HG03095 (cell line): ENCODE results near the gene TMEM259.

ENCODE experiments used
- ATAC-seq: cut with Tn5 transposase; IDR thresholded peaks from one replicate; pipeline ENCODE4 v1.9.1; 2021; ENCODE audit warnings: moderate library complexity; ENCODE audit not compliant: unreplicated experiment

Gene TMEM259

DNA sequence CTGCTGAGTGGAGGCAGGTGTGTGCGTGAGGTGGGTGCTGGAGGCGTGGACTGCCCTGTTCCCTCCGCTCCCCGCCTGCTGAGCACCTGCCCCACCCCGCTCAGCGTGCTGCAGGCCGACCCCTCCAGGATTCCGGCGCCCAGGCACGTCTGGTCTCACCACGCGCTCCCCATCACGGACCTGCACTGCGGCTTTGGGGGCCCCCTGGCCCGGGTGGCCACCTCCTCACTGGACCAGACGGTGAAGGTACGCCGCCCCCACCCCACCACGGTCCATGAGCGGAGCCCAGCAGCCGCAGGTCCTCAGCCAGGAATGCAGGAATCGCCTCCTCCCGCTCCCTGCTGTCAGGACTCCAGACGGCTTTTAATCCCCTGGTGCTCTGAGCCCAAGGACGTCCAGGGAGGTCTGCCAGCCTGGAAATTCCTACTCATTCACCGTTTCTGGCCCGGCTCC is 30.8 kb downstream of the TMEM259 start:
- no peak for ATAC-seq

DNA sequence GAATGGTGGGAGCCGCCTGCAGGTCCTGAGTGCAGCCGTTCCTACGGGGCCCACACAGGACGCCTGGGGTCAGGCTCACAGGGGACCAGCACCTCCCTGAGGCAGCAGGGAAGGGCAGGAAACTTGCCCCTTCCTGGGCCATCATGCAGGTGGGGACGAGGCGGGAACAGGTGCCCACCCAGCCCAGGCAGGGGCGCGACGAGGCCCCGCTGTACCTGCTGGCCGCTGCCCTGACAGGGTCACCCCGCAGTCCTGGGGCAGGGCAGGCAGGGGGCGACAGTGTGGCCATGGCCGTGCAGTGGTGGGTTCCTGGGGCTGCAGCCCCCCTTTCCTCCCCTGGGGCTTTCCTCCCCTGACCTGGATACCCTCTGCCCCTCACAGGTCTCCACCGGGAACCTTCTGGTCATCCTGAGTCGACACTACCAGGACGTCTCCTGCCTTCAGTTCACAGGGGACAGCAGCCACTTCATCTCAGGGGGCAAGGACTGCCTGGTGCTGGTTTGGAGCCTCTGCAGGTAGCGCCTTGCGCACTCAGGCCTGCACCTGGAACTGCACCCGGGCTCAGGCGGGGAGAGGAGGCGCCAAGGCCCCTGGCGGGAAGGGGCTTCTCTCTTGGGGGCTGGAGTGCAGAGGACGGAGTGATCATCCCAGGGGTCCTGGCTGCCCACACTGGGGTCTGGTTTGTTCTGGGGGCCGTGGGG is 31.4 kb downstream of the TMEM259 start:
- ATAC-seq: no peak

DNA sequence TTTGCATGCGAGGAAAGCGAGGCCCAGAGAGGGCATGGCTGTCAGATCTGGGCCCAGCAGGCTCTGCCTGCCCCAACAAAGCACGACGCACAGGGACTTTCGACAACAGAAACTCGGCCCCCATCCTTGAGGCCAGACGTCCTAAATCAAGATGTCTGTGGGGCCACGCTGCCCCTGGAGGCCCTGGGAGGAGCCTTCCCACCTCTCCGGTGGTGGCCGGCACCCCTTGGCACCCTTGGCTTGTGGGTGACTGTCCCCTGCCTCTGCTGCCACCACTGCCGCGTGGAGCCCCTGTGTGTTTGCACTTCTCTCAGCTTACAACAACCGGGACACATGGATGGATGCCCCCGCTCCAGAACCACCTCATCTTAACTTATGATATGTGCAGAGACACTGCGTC is 32.4 kb downstream of the TMEM259 start:
- ATAC-seq: no peak

DNA sequence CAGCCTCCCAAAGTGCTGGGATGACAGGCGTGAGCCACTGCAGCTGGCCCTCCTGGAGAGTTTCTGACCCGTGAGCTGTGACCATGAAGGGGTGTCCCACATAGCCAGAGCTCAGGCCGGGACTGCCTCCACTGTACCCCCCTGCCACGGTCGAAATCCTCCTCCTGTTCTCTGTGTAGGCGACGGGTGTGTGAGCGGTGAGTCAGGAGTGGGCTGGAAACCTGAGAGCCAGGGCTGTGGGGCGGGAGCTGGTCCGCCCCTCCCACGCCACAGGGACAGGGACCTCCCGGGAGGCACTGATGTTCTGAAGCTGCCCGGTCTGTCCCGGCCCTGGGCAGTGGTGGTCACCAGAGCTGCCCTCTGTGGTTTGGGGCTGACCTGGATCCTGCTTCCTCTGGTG is 32.8 kb downstream of the TMEM259 start:
- ATAC-seq: no peak

DNA sequence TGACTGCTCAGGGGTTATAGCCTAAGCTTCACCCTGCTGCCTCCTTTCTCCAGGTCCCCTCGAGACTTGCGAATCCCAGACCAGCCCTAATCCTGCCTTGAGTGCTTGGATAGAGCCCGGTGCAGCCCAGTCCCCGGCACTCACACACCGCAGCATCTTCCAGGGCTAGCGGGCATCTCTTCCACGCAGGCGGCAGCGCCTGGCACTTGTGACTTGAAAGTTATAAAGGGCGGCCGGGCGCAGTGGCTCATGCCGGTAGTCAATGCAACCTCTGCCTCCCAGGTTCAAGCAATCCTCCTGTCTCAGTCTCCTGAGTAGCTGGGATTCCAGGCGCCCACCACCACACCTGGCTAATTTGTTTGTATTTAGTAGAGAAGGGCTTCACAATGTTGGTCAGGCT is 34.8 kb downstream of the TMEM259 start:
- no peak for ATAC-seq

DNA sequence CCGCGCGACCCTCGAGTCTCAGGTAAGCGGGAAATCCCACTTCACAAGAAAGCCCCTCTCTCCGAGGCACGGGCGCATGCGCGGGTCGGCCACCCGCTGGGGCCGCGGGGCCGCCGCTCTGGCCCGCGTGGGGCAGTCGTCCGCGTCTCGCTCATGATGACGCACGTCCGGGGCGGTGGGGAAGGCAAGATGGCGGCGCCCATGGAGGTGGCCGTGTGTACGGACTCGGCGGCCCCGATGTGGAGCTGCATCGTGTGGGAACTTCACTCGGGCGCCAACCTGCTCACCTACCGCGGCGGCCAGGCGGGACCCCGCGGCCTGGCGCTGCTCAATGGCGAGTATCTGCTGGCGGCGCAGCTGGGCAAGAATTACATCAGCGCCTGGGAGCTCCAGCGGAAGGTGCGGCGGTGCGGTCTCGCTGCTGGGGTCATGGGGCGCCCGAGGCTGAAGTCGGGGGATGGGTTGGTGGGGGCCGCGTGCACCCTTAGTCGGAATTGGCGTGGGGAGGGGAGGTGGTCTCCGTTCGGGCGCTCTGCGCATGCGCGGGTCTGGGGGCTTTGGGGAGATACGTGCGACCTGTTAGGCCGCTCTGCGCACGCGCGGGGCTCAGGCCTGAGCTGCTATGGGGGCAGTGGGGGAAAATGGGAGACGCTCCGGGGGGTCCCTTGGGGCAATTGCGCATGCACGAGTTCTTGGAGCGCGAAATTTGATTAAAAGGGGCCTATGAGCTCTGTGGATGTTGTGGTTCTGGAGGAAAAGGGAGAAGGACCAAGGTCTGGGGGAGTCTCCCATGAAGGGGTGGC is 36.6 kb downstream of the TMEM259 start, which contains the start of gene WDR18:
Gene WDR18 (plus strand): TSS at position 181 of the 803 bp plus-strand sequence. CDS start 9 bp downstream, at position 190.
- peak; percentile 50 for ATAC-seq

DNA sequence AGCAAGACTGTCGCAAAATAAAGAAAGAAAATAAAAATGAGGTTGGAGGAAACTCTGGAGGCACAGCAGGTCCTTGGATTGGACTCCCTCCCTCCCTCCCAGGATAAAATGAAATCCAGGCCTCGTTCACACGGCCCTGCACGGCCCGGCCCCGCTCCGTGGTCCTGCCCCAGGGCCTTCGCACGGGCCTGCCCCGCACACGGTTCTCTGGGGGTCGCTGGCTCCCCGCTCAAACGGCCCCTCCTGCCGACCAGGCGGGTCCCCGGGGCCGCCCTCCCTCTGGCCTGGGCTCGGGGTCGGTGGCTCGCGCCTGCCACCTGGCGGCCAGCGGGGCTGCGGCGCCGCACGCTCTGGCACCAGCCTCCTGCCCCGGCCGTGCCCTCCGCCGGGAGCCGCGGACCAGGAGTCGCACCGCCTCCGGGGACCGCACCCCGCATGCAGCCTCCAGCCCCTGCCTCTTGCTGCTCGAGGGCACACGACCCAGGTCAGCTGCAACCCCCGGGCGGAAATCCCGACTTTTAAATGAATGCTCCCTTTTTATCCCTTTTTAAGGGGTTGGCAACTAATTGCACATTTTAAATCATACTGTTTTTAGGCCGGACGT is 38.3 kb downstream of the TMEM259 start:
- peak; percentile 44 for ATAC-seq

DNA sequence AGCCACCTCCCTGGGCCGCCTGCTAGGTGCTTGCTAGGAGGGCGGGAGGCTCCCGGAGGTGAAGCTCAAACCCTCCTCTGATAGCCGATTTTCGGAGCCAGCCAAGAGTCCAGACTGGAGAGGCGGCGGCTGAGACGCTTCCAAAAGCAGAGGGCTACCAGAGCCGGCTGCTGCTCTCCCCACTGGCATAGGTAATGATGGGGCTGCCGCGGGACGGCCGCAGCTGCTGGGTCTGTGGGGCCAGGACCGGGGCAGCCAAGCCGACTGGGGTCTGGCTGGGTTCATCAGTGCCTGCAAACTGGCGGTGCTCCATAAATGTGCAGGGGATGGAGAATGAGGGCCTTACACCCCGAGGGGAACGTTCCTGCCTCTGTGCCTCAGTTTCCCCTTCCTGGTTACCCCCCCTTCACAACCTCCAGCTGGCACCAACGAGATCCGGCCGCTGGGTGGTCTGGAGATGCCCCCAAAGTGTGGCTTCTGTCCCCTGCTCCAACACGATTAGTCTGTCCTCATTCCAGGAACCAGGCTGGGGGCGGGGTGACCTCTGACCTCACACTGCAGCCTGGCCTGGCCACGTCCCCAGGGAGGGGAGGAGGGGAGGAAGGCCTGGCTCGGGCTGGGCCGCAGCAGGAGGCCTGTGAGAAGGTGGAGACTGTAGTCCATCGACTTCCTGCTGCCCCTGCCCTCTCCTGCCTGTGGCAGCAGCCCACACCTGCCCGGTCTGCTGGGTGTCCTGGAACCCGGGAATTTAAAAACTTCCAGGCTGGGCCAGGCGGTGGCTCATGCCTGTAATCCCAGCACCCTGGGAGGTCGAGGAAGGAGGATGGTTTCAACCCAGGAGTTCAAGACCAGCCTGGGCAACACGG is 40.6 kb downstream of the TMEM259 start:
- no peak for ATAC-seq

DNA sequence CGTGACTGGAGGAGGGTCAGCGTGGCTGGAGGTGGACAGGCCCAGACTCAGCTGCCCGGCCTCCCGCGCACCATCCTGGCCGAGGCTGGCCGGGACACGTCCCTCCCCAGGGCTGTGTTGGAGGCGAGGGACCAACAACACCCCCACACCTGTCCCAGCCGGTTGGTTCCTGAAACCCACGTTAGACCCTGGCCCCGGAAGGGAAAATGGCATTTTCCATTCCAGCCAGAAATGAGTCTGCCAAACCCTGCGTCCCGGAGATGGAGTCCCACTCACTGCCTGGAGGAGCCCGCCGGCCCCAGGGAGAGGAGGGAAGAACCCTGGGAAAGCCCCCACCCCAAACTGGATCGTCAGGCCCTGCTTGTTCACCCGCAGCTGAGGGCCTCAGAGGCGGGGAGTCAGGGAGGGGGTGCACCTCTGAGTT is 41.6 kb downstream of the TMEM259 start:
- ATAC-seq: no peak

DNA sequence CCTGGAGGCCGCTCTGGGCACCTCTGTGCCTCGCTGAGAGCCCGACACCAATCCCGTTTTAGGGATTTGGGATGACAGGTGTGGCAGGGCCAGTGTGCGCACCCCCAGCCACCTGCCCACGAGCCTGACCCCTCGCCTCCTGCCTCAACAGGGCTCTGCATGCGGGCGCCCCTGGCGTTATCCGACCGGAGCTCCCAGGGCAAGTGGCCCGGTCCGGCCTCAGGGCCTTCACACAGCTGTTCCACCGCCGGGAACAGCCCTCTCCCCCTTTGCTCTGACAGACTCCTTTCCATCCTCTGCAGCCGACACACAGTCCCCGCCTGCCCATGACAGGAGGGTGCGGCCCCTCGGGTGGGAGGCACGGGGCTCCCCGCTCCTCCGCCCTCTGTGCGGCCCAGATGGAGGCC is 43.9 kb downstream of the TMEM259 start:
- no peak for ATAC-seq

DNA sequence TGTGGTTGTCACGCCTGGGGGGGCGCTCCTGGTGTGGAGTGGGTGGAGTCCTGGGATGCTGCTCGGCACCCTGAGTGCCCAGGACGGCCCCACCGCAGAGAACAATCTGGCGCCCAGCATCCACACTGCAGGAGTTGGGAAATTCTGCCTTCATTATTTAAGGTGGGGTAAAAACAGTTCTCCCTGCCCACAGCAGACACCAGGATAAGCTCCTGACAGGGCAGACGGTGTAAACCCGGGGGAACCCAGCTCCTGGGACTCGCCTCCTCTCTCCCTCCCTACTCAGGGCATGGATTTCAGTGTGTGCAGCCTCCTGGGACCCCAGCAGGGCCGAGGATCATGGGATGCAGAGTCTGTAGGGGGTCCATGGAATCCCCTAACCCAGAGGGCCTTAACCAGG is 44.4 kb downstream of the TMEM259 start:
- no peak for ATAC-seq

DNA sequence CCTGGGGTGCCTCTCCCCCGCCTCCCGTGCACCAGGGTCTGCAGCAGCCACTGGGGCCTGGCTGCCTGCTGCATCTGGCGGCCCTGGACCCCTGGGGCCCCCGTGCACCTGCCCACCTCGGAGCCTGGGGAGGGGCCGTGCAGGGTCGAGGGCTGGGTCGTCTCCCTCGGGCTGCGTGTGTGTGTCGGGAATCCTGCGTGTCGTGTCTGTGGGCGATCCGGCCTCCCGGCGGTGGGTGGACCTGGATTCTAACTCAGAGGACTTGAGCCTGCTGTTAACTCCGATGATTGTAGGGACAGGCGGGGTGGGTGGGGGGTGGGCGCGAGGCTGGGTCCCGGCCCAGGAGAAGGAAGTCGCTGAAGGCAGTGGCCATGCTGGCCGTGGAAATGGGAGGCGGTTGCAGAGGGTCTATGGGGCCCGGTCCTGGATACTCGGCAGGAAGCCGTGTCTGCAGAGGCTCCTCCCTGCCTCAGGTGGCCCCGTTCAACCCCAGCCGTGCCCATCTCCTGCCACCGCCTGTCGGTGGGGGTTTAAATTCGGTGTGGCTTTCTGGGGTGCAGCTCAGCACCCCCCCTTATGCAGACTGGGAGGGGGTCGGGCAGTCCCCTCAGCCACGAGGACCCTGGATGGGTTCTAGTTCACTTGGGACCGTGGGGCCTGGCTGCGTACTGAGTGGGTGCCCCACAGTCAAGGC is 46.2 kb downstream of the TMEM259 start:
- no peak for ATAC-seq

DNA sequence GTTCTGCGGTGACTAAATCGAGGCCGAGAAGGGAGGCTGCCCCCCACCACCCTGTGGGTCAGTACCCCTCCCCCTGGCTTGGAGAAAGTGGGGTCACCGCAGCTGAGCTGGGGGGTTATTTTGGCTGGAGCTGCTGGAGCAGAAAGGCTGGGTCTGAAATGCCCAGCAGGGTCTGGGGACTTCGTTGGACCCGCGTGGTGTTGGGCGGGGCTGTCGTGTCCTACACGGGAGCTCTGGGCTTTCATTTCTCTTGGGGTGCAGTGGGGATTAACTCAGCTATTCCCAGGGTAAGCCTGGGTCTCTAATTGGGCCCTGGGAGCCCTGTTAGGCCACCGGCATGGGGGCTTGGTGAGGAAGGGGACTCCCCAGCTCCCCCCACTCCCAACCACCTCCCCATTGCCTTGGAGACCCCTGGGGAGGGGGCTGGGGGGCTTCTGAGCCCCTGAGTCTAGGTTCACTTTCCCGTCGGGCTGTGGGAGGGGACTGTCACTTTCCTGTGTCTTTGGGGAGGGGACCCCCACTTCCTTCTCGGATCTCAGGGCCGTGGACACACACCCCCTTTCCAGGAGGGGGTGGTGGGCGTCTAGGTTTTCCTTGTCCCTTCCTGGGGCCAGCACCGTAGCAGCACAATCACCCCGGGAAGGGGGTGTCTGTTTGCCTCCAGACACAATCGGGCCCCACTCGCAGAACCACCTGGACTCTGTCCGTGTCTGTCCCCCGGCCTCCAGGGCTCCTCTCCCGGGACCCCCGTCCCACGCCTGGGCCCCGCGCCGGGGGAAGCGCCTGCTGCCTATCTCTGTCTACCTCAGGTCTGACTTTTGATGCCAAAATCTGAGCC is 47.0 kb downstream of the TMEM259 start:
- no peak for ATAC-seq

DNA sequence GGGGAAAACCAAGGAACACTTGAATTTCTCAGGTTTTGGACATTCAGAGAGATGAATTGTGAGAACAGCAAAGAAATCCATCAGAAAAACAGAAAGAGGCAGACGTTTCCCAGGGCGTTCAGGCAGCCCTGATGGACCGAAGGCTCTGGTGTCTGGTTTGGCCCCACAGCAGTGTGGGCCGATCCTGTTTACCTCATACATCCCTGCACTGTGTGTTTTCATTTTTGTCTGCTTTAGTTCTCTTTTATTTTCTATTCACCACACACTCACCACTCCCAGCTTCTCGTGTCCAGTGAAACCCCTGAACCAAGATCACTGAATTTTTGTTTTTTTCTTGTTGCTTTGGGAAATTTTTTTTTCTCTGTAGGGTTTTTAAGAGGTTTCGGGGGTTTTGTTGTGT is 48.6 kb downstream of the TMEM259 start:
- no peak for ATAC-seq

DNA sequence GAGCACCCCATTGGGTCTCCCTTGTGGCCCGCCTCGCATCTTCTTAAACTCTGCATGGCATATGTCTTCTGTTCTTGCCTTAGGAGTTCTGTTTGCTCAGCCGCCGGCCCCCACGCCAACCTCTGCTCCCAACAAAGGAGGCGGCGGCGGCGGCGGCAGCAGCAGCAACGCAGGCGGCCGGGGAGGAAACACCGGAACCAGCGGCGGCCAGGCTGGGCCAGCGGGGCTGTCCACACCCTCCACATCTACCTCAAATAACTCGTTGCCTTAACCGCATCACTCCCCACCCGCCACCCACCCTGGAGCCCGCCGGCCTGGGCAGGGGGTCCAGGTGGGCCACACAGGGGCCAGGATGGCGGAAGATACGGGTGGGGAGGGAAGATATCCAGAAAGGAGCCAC is 49.1 kb downstream of the TMEM259 start:
- no peak for ATAC-seq

DNA sequence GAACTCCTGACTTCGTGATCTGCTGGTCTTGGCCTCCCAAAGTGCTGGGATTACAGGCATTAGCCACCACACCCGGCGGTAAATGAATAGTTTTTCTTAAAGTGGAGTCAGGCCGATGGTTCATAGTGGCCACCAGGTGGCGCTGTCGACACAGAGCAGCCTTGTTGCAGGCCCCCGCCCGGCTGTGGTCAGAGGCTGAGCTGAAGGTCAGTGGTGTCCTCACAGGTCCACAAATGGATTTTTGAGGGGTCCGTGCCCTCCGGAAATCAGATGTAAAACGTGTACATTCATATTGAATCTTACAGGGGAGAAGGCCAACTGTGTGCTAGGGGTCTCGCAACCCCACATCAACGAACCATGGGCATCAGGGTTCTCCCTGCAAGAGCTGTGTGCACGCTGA is 50.2 kb downstream of the TMEM259 start:
- ATAC-seq: no peak

DNA sequence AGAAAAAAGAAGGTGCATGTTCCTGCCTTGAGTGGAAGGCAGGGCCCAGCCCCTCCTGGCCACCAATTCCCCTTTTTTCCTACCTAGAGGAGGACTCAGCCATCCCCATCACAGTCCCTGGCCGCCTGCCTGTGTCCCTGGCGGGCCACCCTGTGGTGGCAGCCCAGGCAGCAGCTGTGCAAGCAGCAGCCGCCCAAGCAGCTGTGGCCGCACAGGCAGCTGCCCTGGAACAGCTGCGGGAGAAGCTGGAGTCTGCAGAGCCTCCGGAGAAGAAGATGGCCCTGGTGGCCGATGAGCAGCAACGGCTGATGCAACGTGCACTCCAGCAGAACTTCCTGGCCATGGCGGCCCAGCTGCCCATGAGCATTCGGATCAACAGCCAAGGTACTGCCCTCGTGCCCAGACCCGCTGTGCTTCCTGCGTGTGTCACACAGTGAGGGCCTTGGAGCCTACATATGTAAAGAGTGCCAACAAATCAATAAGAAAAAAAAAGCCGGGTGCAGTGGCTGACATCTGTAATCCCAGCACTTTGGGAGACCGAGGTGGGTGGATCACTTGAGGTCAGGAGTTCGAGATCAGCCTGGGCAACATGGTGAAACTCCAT is 54.3 kb downstream of the TMEM259 start:
- no peak for ATAC-seq

DNA sequence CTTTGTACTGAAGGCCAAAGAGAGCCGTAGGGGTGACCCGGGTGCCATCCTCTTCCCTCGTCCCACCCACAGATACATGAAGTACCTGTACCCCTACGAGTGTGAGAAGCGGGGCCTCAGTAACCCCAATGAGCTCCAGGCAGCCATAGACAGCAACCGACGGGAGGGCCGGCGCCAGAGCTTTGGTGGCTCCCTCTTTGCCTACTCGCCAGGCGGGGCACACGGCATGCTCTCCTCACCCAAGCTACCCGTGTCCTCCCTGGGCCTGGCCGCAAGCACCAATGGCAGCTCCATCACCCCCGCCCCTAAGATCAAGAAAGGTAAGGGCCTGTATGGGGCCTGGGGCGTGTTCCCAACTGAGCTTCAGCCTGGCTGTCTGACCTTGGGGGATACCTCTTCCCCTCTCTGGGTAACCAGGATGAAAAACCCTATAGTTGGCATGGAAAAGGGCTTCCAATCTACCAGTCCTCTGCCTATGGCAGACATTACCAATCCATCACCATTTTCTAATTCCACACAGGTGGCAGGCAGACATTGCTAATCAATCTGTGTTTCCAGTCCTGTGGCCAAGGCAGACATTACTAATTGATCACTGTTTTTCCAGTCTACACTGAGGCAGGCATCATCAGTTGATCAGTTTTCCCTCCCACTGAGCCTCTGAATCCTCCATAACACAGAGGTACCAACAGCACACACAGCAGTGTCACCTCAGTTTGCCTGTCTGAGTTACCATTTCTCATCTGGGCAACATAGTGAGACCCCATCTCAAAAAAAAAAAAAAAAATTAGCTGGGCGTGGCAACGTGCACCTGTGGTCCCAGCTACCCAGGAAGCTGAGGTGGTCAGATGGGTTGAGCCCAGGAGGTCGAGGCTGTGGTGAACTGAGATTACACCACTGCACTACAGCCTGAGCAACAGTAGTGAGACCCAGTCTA is 55.9 kb downstream of the TMEM259 start:
- ATAC-seq: no peak
